ENCODE data around the gene GIPC3. TPM values are rescaled to one million over a fixed set of nuclear protein-coding genes. Genes with fewer than 3 reads are reported as not detected.

Gene GIPC3
- total and polyA plus RNA-seq, 2 experiments from 2014 or later, result 0.48 to 0.59 TPM

DNA sequence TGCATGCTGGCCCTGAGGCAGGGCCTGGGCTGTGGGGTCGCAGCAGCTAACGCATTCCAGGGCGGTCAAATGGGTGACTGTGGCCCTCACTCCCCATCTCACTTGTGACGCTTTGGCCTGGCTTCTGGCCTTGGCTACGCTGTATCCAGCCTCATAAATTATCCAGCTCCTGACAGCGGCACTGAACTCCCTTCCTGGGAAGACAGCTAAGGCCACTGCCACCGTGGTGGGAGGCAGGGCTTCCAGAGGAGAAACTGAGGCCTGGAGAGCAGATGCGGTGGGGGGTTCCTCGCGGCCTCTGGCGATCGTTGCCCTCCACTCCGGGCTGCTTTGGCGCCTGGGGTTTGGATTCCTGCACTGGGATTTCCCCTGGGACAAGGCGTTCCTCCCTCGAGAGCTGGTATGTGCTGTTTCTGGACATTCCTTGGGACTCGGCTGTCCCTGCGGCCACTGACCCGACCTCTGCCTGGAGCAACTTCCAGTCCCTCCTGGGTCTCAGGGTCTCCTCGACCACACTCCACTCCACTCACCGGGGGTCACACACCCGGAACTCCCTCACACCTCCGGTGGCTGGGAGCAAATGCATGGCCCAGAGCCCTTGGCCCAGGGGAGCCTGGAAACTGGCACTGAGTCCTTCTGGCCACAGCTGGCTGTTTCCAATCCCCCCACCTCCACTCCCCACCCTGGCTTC, 18.0 kb downstream of the GIPC3 start:
- Histone ChIP-seq H2AFZ (no peak overlapping the region), H4K20me1 (replicated peaks; ENCODE audit: insufficient read depth) (no peaks in the 10 kb centered on the region), H3K4me1 (ENCODE audit: insufficient read depth) (peaks cover 10% of the 10 kb centered on the region), H3K4me3 (no peak overlapping the region), H3K4me2 (no peak overlapping the region), H3F3A (replicated peaks; ENCODE audit: low read depth) (peaks cover 4% of the 10 kb centered on the region; the same call in 1 of the 2 replicates), H3K27ac (ENCODE audit: low read depth) (no peak overlapping the region), H3K9me2 (ENCODE audit: insufficient read depth) (no peaks in the 10 kb centered on the region), H3K36me3 (ENCODE audit: insufficient read depth) (no peaks in the 10 kb centered on the region), H3K27me3 (ENCODE audit: insufficient read depth) (peaks cover 11% of the 10 kb centered on the region), H3K79me2 (replicated peaks; ENCODE audit: insufficient read depth) (no peaks in the 10 kb centered on the region)
- DNase-seq (ENCODE audit: low spot score), result no peak
- Mint-ChIP-seq H3K9me3 (no peaks in the 10 kb centered on the region), H3K4me3 (no peak overlapping the region), H3K36me3 (ENCODE audit: low read depth) (no peaks in the 10 kb centered on the region), H3K4me1 (peaks cover 10% of the 10 kb centered on the region), H3K27ac (no peak overlapping the region), H3K27me3 (ENCODE audit: insufficient read depth, low read depth, poor library complexity) (peaks cover 10% of the 10 kb centered on the region)
- TF ChIP-seq, protein P1, sequence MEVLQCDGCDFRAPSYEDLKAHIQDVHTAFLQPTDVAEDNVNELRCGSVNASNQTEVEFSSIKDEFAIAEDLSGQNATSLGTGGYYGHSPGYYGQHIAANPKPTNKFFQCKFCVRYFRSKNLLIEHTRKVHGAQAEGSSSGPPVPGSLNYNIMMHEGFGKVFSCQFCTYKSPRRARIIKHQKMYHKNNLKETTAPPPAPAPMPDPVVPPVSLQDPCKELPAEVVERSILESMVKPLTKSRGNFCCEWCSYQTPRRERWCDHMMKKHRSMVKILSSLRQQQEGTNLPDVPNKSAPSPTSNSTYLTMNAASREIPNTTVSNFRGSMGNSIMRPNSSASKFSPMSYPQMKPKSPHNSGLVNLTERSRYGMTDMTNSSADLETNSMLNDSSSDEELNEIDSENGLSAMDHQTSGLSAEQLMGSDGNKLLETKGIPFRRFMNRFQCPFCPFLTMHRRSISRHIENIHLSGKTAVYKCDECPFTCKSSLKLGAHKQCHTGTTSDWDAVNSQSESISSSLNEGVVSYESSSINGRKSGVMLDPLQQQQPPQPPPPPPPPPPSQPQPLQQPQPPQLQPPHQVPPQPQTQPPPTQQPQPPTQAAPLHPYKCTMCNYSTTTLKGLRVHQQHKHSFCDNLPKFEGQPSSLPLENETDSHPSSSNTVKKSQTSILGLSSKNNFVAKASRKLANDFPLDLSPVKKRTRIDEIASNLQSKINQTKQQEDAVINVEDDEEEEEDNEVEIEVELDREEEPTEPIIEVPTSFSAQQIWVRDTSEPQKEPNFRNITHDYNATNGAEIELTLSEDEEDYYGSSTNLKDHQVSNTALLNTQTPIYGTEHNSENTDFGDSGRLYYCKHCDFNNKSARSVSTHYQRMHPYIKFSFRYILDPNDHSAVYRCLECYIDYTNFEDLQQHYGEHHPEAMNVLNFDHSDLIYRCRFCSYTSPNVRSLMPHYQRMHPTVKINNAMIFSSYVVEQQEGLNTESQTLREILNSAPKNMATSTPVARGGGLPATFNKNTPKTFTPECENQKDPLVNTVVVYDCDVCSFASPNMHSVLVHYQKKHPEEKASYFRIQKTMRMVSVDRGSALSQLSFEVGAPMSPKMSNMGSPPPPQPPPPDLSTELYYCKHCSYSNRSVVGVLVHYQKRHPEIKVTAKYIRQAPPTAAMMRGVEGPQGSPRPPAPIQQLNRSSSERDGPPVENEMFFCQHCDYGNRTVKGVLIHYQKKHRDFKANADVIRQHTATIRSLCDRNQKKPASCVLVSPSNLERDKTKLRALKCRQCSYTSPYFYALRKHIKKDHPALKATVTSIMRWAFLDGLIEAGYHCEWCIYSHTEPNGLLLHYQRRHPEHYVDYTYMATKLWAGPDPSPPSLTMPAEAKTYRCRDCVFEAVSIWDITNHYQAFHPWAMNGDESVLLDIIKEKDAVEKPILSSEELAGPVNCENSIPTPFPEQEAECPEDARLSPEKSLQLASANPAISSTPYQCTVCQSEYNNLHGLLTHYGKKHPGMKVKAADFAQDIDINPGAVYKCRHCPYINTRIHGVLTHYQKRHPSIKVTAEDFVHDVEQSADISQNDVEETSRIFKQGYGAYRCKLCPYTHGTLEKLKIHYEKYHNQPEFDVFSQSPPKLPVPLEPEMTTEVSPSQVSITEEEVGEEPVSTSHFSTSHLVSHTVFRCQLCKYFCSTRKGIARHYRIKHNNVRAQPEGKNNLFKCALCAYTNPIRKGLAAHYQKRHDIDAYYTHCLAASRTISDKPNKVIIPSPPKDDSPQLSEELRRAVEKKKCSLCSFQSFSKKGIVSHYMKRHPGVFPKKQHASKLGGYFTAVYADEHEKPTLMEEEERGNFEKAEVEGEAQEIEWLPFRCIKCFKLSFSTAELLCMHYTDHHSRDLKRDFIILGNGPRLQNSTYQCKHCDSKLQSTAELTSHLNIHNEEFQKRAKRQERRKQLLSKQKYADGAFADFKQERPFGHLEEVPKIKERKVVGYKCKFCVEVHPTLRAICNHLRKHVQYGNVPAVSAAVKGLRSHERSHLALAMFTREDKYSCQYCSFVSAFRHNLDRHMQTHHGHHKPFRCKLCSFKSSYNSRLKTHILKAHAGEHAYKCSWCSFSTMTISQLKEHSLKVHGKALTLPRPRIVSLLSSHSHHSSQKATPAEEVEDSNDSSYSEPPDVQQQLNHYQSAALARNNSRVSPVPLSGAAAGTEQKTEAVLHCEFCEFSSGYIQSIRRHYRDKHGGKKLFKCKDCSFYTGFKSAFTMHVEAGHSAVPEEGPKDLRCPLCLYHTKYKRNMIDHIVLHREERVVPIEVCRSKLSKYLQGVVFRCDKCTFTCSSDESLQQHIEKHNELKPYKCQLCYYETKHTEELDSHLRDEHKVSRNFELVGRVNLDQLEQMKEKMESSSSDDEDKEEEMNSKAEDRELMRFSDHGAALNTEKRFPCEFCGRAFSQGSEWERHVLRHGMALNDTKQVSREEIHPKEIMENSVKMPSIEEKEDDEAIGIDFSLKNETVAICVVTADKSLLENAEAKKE (CRISPR knock-in tag; IDR thresholded peaks at IDR 0.05), result no peak
- TF ChIP-seq, protein P2, sequence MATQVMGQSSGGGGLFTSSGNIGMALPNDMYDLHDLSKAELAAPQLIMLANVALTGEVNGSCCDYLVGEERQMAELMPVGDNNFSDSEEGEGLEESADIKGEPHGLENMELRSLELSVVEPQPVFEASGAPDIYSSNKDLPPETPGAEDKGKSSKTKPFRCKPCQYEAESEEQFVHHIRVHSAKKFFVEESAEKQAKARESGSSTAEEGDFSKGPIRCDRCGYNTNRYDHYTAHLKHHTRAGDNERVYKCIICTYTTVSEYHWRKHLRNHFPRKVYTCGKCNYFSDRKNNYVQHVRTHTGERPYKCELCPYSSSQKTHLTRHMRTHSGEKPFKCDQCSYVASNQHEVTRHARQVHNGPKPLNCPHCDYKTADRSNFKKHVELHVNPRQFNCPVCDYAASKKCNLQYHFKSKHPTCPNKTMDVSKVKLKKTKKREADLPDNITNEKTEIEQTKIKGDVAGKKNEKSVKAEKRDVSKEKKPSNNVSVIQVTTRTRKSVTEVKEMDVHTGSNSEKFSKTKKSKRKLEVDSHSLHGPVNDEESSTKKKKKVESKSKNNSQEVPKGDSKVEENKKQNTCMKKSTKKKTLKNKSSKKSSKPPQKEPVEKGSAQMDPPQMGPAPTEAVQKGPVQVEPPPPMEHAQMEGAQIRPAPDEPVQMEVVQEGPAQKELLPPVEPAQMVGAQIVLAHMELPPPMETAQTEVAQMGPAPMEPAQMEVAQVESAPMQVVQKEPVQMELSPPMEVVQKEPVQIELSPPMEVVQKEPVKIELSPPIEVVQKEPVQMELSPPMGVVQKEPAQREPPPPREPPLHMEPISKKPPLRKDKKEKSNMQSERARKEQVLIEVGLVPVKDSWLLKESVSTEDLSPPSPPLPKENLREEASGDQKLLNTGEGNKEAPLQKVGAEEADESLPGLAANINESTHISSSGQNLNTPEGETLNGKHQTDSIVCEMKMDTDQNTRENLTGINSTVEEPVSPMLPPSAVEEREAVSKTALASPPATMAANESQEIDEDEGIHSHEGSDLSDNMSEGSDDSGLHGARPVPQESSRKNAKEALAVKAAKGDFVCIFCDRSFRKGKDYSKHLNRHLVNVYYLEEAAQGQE (IDR thresholded peaks at IDR 0.05; ENCODE audit: unreplicated experiment), result no peak
- no peak for TF ChIP-seq ZNF114 (CRISPR knock-in tag; IDR thresholded peaks at IDR 0.05)
- TF ChIP-seq JUNB (IDR thresholded peaks at IDR 0.05; ENCODE audit: unreplicated experiment), result no peak
- TF ChIP-seq NANOG (IDR thresholded peaks at IDR 0.05; ENCODE audit: borderline replicate concordance), result no peak
- no peak for TF ChIP-seq ZNF331 (CRISPR knock-in tag; IDR thresholded peaks at IDR 0.05; ENCODE audit: low read depth)
- no peak for TF ChIP-seq CREB1 (CRISPR knock-in tag; IDR thresholded peaks at IDR 0.05; ENCODE audit: low read depth)
- TF ChIP-seq, protein P3, sequence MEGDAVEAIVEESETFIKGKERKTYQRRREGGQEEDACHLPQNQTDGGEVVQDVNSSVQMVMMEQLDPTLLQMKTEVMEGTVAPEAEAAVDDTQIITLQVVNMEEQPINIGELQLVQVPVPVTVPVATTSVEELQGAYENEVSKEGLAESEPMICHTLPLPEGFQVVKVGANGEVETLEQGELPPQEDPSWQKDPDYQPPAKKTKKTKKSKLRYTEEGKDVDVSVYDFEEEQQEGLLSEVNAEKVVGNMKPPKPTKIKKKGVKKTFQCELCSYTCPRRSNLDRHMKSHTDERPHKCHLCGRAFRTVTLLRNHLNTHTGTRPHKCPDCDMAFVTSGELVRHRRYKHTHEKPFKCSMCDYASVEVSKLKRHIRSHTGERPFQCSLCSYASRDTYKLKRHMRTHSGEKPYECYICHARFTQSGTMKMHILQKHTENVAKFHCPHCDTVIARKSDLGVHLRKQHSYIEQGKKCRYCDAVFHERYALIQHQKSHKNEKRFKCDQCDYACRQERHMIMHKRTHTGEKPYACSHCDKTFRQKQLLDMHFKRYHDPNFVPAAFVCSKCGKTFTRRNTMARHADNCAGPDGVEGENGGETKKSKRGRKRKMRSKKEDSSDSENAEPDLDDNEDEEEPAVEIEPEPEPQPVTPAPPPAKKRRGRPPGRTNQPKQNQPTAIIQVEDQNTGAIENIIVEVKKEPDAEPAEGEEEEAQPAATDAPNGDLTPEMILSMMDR (conservative IDR thresholded peaks at IDR 0.05; ENCODE audit: low read depth in 2 of 2), result no peak
- TF ChIP-seq STAT1 (IDR thresholded peaks at IDR 0.05; ENCODE audit: unreplicated experiment), result no peak
- no peak for TF ChIP-seq EZH2phosphoT487 (IDR thresholded peaks at IDR 0.05; ENCODE audit: unreplicated experiment)
- TF ChIP-seq POLR2AphosphoS5 (IDR thresholded peaks at IDR 0.05; ENCODE audit: low read depth), result no peak
- TF ChIP-seq EZH2 (IDR thresholded peaks at IDR 0.05; ENCODE audit: low read depth, unreplicated experiment), result no peak
- TF ChIP-seq, protein P4, sequence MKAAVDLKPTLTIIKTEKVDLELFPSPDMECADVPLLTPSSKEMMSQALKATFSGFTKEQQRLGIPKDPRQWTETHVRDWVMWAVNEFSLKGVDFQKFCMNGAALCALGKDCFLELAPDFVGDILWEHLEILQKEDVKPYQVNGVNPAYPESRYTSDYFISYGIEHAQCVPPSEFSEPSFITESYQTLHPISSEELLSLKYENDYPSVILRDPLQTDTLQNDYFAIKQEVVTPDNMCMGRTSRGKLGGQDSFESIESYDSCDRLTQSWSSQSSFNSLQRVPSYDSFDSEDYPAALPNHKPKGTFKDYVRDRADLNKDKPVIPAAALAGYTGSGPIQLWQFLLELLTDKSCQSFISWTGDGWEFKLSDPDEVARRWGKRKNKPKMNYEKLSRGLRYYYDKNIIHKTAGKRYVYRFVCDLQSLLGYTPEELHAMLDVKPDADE (IDR thresholded peaks at IDR 0.05), result no peak
- no peak for ATAC-seq
